Rectal smooth muscle tissue (tissue), 1 donor: ENCODE results near the gene OIP5.
A peak's percentile ranks its signal among the peaks of the same experiment; 100 is the strongest.
"Not testable (repeated sequence)": the region's sequence is repeated elsewhere in the genome, so short reads cannot be mapped to it uniquely, and the experiment has no call there.

Experiments
- H3K27ac ChIP-seq: one replicate; pipeline ENCODE4 v1.7.0; 2013; ENCODE audit warnings: low read depth, low read length, inconsistent platforms
- H3K27me3 ChIP-seq: one replicate; pipeline ENCODE4 v1.7.0; 2013; ENCODE audit warnings: low read length; ENCODE audit not compliant: control insufficient read depth, insufficient read depth
- H3K36me3 ChIP-seq: one replicate; pipeline ENCODE4 v1.7.0; 2013; ENCODE audit warnings: low read length; ENCODE audit not compliant: control insufficient read depth, insufficient read depth
- H3K4me1 ChIP-seq: one replicate; pipeline ENCODE4 v1.7.0; 2013; ENCODE audit warnings: low read length; ENCODE audit not compliant: control insufficient read depth, insufficient read depth
- H3K4me3 ChIP-seq: one replicate; pipeline ENCODE4 v1.7.0; 2013; ENCODE audit warnings: low read length
- H3K9ac ChIP-seq: one replicate; pipeline ENCODE4 v1.7.0; 2013; ENCODE audit warnings: low read length

Gene OIP5

DNA sequence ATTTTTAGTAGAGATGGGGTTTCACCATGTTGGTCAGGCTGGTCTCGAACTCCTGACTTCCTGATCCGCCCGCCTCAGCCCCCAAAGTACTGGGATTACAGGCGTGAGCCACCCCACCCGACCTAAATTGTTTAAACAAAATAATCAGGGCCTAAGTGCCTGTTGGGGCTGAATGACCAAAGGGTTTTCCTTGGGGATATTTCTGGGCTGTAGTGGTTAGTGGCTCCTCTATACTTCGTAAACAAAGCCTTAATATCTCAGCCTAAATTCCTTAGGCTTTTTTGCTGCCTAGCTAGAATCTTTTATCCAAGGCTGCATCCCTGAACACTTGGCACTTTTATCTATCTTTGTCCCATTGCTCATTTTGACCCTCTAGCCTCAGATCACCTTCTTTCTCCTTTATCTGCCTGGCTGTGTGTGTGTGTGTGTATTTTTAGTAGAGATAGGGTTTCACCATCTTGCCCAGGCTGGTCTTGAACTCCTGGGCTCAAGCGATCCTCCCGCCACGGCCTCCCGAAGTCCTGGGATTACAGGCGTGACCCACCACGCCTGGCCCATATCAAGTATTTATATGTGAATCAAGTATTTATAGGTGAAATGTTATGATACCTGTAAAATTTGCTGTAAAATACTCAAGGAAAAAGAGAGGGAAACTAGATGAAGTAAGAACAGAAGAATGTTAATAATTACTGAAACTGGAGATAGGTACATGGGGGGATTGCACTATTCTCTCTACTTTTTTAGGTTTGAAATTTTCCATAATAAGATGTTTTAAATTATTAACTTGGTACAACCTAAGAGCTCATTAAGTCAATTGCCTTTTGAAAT, 2.1 kb upstream of the OIP5 start:
- no peak overlapping the region for H3K9ac ChIP-seq
- no peak overlapping the region for H3K27ac ChIP-seq
- H3K4me3 ChIP-seq, result no peak overlapping the region
- no peaks in the 10 kb centered on the region for H3K36me3 ChIP-seq
- peaks cover 3% of the 10 kb centered on the region for H3K4me1 ChIP-seq
- no peaks in the 10 kb centered on the region for H3K27me3 ChIP-seq

DNA sequence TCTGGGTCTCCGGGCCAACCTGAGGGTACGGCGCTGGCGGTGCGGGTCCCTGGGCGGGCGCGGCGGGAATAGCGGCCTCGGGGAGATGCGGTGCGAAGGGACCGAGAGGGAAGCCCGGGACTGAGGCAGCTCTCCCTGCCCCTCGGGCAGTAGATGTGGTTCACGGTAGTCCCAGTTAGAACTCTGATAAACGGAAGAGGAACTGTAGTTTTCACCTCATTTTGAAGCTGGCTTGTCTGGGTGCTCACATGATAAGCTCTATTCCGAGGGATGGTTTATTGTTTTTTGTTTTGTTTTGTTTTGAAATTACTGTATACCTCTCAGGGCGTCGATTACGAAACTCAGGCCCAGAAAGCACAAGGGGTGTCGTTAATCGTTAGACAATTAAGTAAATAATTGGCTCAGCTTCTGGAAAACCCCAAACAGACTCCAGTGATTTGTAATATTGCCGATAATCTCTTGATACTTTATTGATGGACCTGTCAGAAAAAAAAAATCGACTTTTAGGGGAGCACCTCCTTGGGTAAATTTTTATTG, 703 bp upstream of the OIP5 start:
- Histone ChIP-seq H3K27ac (peak overlapping the region; percentile 40), H3K36me3 (no peaks in the 10 kb centered on the region), H3K9ac (no peak overlapping the region), H3K4me3 (peak overlapping the region; percentile 88), H3K27me3 (no peaks in the 10 kb centered on the region), H3K4me1 (peaks cover 3% of the 10 kb centered on the region)

DNA sequence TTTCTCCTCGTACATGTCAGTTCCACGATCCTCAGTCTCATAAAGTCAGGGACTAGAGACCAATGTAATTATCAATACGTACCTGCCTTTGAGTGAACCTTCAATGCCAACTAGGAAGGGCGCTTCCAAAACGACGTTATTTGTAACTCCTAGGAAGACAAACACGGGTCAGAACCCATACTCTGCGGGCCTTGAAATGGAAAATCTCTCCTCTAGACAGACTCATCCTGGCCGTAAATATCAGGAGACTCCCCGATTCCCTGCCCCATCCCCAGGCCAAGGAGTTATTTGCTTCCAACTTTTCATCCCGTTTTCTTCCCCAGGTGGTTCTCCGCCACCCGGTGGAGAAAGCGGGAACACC, 578 bp downstream of the OIP5 start:
- H3K27me3 ChIP-seq, result no peaks in the 10 kb centered on the region
- no peaks in the 10 kb centered on the region for H3K36me3 ChIP-seq
- peak overlapping the region; percentile 88 for H3K4me3 ChIP-seq
- H3K27ac ChIP-seq, result no peak overlapping the region
- H3K9ac ChIP-seq, result no peak overlapping the region
- peaks cover 3% of the 10 kb centered on the region for H3K4me1 ChIP-seq

DNA sequence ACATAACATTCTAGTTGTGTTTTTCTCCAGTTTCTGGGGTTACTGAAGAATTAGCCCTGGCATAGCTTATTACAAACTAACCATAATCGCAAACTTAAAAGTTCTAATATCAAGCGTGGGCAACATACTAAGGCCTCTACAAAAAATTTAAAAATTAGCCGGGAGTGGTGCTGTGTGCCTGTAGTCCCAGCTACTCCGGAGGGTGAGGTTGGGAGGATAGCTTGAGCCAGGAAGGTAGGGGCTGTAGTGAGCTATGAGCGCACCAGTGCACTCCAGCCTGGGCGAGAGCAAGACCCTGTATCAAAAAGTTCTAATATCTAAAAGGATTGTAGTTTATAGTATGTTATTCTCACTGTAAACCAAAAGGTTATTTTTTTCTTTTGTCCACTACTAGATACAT, 1.1 kb downstream of the OIP5 start:
- H3K4me3 ChIP-seq, result peak overlapping the region; percentile 88
- H3K36me3 ChIP-seq, result no peaks in the 10 kb centered on the region
- no peak overlapping the region for H3K27ac ChIP-seq
- H3K27me3 ChIP-seq, result no peaks in the 10 kb centered on the region
- no peak overlapping the region for H3K9ac ChIP-seq
- H3K4me1 ChIP-seq, result peaks cover 3% of the 10 kb centered on the region

DNA sequence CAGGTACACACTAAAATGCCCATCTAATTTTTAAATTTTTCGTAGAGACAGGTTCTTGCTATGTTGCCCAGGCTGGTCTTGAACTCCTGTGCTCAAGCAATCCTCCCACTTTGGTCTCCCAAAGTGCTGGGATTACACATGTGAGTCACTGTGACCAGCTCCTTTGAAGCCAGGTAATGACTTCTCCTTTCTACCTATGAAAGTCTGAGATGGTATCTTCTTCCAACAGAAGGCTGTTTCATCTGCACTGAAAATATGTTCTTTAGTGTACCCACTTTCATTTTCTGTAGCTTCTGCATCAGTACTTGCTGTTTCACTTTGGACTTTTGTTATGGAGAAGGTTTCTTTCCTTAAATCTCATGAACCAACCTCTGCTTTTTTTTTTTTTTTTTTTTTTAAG, 8.8 kb downstream of the OIP5 start:
- H3K4me1 ChIP-seq, result no peaks in the 10 kb centered on the region
- H3K4me3 ChIP-seq, result no peak overlapping the region
- H3K27ac ChIP-seq, result no peak overlapping the region
- no peaks in the 10 kb centered on the region for H3K27me3 ChIP-seq
- H3K36me3 ChIP-seq, result no peaks in the 10 kb centered on the region
- H3K9ac ChIP-seq, result no peak overlapping the region

DNA sequence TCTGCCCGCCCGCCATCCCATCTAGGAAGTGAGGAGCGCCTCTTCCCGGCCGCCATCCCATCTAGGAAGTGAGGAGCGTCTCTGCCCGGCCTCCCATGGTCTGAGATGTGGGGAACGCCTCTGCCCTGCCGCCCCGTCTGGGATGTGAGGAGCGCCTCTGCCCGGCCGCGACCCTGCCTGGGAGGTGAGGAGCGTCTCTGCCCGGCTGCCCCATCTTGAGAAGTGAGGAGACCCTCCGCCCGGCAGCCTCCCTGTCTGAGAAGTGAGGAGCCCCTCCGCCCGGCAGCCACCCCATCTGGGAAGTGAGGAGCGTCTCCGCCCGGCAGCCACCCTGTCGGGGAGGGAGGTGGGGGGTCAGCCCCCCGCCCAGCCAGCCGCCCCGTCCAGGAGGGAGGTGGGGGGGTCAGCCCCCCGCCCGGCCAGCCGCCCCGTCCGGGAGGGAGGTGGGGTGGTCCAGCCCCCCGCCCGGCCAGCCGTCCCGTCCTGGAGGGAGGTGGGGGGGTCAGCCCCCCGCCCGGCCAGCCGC, 11.5 kb downstream of the OIP5 start:
- H3K4me1 ChIP-seq, H3K36me3 ChIP-seq, H3K4me3 ChIP-seq, H3K27ac ChIP-seq, H3K9ac ChIP-seq, H3K27me3 ChIP-seq: not testable (repeated sequence)

DNA sequence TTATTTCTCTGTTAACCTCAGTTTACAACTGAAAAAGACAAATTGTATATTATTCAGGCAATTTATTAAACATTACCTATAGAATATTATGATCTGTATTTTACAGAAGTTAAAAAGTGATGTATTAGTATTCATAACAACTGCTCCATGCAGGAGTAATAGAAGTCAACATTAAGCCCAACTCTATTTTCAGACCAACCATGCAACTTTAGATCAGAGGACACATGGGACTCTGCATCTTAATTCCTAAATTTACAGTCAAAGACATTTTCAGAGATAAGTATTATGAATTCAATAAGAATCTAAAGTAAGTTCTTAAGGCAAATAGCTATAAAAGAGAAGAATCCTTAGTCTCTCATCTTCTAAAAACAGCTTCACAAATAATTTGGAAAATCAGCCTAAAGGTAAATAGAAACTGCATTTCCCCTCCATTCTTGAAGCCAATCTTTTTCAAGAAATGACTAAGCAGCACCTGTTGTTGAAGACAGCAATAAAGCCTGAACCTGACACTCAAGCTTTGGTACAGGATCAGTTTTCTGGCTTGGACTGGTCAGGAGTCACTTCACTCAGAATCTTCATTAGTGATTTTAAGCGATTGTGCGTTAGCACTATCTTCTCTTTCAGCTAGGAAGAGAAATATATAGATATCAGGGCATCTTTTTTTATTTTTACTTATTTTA, 23.0 kb downstream of the OIP5 start:
- no peak overlapping the region for H3K27ac ChIP-seq
- no peak overlapping the region for H3K4me3 ChIP-seq
- no peak overlapping the region for H3K9ac ChIP-seq
- peaks cover 2% of the 10 kb centered on the region for H3K36me3 ChIP-seq
- H3K4me1 ChIP-seq, result no peaks in the 10 kb centered on the region
- no peaks in the 10 kb centered on the region for H3K27me3 ChIP-seq

DNA sequence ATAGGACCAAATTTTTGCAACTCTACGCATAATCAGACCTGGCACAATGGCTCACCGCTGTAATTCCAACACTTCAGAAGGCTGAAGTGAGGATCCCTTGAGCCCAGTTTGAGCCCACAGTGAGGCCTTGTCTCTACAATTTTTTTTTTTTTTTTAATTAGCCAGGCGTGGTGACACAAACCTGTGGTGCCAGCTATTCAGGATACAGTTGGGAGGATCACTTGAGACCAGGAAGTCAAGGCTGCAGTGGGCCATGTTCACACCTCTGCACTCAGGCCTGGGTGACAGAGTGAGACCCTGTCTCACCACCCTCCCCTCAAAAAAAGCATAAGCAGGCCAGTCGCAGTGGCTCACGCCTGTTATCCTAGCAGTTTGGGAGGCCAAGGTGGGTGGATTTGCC, 24.7 kb downstream of the OIP5 start:
- Histone ChIP-seq H3K27me3 (no peaks in the 10 kb centered on the region), H3K4me3 (no peak overlapping the region), H3K36me3 (peaks cover 2% of the 10 kb centered on the region), H3K27ac (no peak overlapping the region), H3K4me1 (no peaks in the 10 kb centered on the region), H3K9ac (no peak overlapping the region)

DNA sequence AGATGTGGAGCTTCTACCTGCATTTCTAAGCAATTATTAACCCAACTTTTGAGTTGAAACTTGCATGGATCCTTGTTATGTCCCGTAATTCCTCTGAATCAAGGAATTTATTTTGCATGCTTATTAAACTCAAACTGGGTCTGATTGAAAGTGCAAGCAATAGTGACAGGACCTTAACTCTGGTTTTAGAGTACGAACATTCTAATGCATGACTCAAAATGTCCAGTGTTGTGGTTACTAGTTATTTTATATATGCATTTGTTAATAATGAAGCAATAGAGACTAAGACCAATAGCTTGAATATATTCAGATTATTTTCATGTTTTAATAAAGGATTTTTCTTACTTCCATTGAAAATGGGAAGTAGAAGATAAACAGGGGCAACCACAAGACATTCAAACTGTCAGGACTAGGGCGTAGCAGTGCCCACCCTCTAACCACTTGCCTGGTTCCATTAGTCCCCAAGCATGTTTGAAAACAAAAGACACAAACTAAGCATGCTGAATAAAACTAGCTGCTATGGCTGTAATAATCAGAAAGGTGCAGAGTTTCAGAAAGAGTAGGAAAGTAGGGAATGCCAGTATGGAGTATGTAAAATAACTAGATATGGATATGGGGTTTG, 28.1 kb downstream of the OIP5 start:
- Histone ChIP-seq H3K4me3 (no peak overlapping the region), H3K27ac (no peak overlapping the region), H3K4me1 (no peaks in the 10 kb centered on the region)

DNA sequence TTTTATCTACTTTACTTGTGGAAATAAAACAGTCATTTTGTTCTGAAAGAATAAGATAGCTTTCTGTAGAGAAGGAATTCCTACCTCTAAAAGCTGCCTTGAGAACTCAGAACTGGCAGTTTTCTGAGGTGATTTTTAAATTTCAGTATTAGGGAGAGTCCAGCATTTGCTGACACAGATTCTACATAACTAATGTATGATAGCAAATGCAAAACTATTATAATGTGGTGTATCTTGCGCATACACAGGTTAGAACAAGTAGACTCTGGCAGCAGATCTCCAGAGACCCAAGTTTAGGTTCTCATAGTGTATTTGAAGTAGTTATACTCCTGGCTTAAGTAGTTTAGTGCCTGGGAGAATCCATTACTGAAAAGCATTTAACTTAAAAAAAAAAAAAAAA, 30.8 kb downstream of the OIP5 start:
- no peaks in the 10 kb centered on the region for H3K4me1 ChIP-seq
- no peaks in the 10 kb centered on the region for H3K36me3 ChIP-seq
- no peak overlapping the region for H3K9ac ChIP-seq
- no peak overlapping the region for H3K4me3 ChIP-seq
- no peaks in the 10 kb centered on the region for H3K27me3 ChIP-seq
- H3K27ac ChIP-seq, result no peak overlapping the region

More for the DNA sequence above, 28.1 kb downstream of the OIP5 start:
- Histone ChIP-seq H3K9ac (no peak overlapping the region), H3K27me3 (no peaks in the 10 kb centered on the region), H3K36me3 (no peaks in the 10 kb centered on the region)

DNA sequence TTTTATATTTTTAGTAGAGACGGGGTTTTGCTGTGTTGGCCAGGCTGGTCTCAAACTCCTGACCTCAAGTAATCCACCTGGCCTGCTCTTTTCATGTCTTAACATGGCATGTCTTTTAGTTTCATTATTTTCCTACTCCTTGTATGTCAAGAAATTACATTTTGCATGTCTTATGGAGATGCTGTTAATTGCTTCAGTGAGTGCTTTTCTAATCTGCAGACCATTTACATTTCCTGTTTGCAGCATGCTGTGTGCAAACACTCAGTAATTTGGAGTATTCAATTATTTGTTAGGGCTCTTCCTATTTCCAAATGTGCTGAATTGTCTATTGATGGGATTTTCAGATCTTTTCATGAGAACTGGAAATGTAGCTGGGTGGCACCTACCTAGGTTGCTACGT, 31.3 kb downstream of the OIP5 start:
- H3K36me3 ChIP-seq, H3K4me3 ChIP-seq, H3K9ac ChIP-seq, H3K27ac ChIP-seq, H3K4me1 ChIP-seq, H3K27me3 ChIP-seq: not testable (repeated sequence)

DNA sequence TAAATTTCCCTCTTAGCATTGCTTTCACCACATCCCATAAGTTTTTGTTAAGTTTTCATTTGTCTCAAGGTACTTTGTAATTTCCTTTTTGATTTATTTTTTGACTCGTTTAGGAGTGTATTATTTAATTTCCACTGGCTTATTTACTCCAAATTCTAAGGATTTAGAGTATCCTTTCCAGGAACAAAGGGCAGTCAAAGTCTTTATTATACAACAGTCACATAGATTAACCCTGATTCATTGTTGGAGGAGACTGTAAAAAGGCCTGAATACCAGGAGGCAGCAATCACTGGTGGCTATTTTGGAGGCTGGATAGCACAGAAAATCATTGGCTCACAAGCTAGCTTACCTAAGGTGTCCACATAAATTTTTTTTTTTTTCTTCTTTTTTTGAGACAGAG, 39.9 kb downstream of the OIP5 start:
- peaks cover 5% of the 10 kb centered on the region for H3K36me3 ChIP-seq
- H3K9ac ChIP-seq, result no peak overlapping the region
- H3K27ac ChIP-seq, result no peak overlapping the region
- no peaks in the 10 kb centered on the region for H3K4me1 ChIP-seq
- H3K4me3 ChIP-seq, result no peak overlapping the region
- H3K27me3 ChIP-seq, result no peaks in the 10 kb centered on the region
